ENCODE data around the gene PPP2R5C.

PPP2R5C gene

GRCh38 chr14:101917413-101918017 lies 156.0 kb downstream of the PPP2R5C start:
- no peak for DNase-seq (ENCODE audit: low spot score)

- DNase-seq (ENCODE audit: low spot score) = no peak
Measured at GRCh38 chr14:101918065-101918989, 156.8 kb downstream of the PPP2R5C start.

- DNase-seq (ENCODE audit: low spot score) = no peak
Measured at GRCh38 chr14:101920271-101920670, 158.8 kb downstream of the PPP2R5C start.

- no peak for DNase-seq (ENCODE audit: low spot score)
Measured at GRCh38 chr14:101922866-101923265, 161.4 kb downstream of the PPP2R5C start.

GRCh38 chr14:101925152-101925551 lies 163.6 kb downstream of the PPP2R5C start:
- DNase-seq (ENCODE audit: low spot score) = no peak

- no peak for DNase-seq (ENCODE audit: low spot score)
Measured at GRCh38 chr14:101926085-101926484, 164.6 kb downstream of the PPP2R5C start.

GRCh38 chr14:101926620-101927019 lies 165.1 kb downstream of the PPP2R5C start:
- DNase-seq (ENCODE audit: low spot score) = no peak

- DNase-seq (ENCODE audit: low spot score) = no peak
Measured at GRCh38 chr14:101927859-101928258, 166.3 kb downstream of the PPP2R5C start.

GRCh38 chr14:101928415-101928841 lies 166.9 kb downstream of the PPP2R5C start:
- DNase-seq (ENCODE audit: low spot score) = no peak

- no peak for DNase-seq (ENCODE audit: low spot score)
Measured at GRCh38 chr14:101929096-101929495, 167.6 kb downstream of the PPP2R5C start.

GRCh38 chr14:101929946-101930345 lies 168.4 kb downstream of the PPP2R5C start:
- DNase-seq (ENCODE audit: low spot score) = no peak

- no peak for DNase-seq (ENCODE audit: low spot score)
Measured at GRCh38 chr14:101932673-101933072, 171.2 kb downstream of the PPP2R5C start.

GRCh38 chr14:101933209-101933608 lies 171.7 kb downstream of the PPP2R5C start:
- no peak for DNase-seq (ENCODE audit: low spot score)

GRCh38 chr14:101934601-101935150 lies 173.2 kb downstream of the PPP2R5C start:
- no peak for DNase-seq (ENCODE audit: low spot score)

- DNase-seq (ENCODE audit: low spot score) = no peak
Measured at GRCh38 chr14:101937926-101938767, 176.6 kb downstream of the PPP2R5C start.

GRCh38 chr14:101939646-101940170 lies 178.2 kb downstream of the PPP2R5C start:
- no peak for DNase-seq (ENCODE audit: low spot score)

GRCh38 chr14:101944451-101944850 lies 182.9 kb downstream of the PPP2R5C start:
- no peak for DNase-seq (ENCODE audit: low spot score)

- DNase-seq (ENCODE audit: low spot score) = no peak
Measured at GRCh38 chr14:101945171-101945570, 183.7 kb downstream of the PPP2R5C start.

- no peak for DNase-seq (ENCODE audit: low spot score)
Measured at GRCh38 chr14:101947577-101947903, 186.0 kb downstream of the PPP2R5C start.

- DNase-seq (ENCODE audit: low spot score) = peak; percentile 100
Measured at GRCh38 chr14:101947904-101948665, 186.6 kb downstream of the PPP2R5C start.

- no peak for DNase-seq (ENCODE audit: low spot score)
Measured at GRCh38 chr14:101948666-101949216, 187.2 kb downstream of the PPP2R5C start.

Measured in hematopoietic multipotent progenitor cell treated with erythropoietin and hydrocortisone succinate and interleukin-3 and kit ligand, for 17 days (in vitro differentiated cells).